Testis (tissue), 2 donors: ENCODE measurements around the gene BUD31.

ENCODE experiments used
- POLR2A ChIP-seq: fragments of 450-650 bp; IDR thresholded peaks from one replicate; pipeline ENCODE4 v1.6.1; 2017; ENCODE audit warnings: antibody characterized with exemption, mild to moderate bottlenecking, moderate library complexity
- TF ChIP-seq, protein P1 (sequence below), 3 experiments: fragments of 450-650 bp in 2 of 3; fragments of 200-600 bp in 1 of 3; sonication (generic) in 1 of 3; IDR thresholded peaks; one replicate each; pipeline ENCODE4 v1.5.1; 2016 to 2019; ENCODE audit warnings: antibody characterized with exemption in 3 of 3, mild to moderate bottlenecking in 2 of 3, moderate library complexity in 1 of 3

DNA sequence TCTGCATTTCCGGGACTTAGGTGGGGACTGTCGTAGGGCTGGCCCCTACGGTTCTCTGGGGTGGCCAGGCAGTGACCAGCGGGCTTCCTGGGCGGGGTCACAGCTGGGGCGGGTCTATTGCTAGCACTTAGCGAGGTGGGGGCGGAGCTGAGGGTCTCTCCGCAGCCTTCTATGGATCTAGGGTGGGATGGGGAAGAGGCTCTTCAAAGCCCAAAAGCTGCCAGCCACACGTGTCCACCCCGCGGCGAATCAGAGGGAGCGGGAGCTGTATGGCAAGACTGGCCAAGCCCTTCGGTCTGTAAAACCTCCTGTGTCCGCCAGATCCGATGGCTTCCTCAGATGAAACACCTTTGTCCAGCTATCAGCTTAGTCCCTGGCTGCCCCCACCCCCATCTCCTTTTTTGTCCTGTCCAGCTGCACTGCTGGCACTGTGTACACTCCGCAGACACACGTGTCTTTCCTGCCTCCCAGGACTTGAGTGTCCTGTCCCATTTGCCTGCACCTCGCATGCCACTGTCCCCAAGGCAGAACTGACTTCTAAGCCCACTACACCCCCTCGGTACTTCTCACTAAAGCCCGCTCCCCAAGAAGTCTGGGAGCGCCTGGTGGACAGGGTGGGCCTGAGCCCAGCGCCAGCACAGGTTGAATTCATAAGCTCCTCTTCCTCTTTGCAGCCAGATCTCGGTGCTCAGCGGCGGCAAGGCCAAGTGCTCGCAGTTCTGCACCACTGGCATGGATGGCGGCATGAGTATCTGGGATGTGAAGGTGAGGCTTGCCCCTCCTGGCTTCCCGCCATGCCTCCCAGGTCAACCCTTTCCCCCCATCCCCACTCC lies 15.2 kb upstream of the BUD31 start:
- TF ChIP-seq, protein P1, sequence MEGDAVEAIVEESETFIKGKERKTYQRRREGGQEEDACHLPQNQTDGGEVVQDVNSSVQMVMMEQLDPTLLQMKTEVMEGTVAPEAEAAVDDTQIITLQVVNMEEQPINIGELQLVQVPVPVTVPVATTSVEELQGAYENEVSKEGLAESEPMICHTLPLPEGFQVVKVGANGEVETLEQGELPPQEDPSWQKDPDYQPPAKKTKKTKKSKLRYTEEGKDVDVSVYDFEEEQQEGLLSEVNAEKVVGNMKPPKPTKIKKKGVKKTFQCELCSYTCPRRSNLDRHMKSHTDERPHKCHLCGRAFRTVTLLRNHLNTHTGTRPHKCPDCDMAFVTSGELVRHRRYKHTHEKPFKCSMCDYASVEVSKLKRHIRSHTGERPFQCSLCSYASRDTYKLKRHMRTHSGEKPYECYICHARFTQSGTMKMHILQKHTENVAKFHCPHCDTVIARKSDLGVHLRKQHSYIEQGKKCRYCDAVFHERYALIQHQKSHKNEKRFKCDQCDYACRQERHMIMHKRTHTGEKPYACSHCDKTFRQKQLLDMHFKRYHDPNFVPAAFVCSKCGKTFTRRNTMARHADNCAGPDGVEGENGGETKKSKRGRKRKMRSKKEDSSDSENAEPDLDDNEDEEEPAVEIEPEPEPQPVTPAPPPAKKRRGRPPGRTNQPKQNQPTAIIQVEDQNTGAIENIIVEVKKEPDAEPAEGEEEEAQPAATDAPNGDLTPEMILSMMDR (IDR thresholded peaks at IDR 0.05): no peak
- TF ChIP-seq POLR2A: no peak
